ENCODE data around the gene NAP1L4.

- TF ChIP-seq CTCF (IDR thresholded peaks at IDR 0.05) (no peak), ZFX (IDR thresholded peaks at IDR 0.05; ENCODE audit: borderline replicate concordance) (no peak)
These were observed 486 bp downstream of the NAP1L4 start for GRCh38 chr11:2991452-2992233.

Data from 22Rv1 (cell line).